ENCODE results near the gene EZR. TPM values are rescaled to one million over a fixed set of nuclear protein-coding genes. Genes with fewer than 3 reads are reported as not detected.

EZR gene
- total RNA-seq, 1 experiment from 2014 or later: 263 TPM

GRCh38 chr6:158819977-158820622 is 932 bp upstream of the EZR start:
- POLR2A ChIA-PET: interaction anchor here (1.1 kb wide), 1 partner anchor 24 kb away, joined by 6 read pairs; no protein-coding TSS in a partner anchor

GRCh38 chr6:158818581-158819212 is 471 bp downstream of the EZR start:
- CTCF ChIA-PET: no interaction called here
- H3K36me3 ChIP-seq (ENCODE audit: control insufficient read depth, insufficient read depth, low read length): peaks cover 26% of the 10 kb centered on the region
- no peak; the same call in 1 of the 2 replicates for TF ChIP-seq SIN3A (IDR thresholded peaks at IDR 0.05; ENCODE audit: borderline replicate concordance, insufficient read depth, low read depth, low read length)
- TF ChIP-seq, protein P1, sequence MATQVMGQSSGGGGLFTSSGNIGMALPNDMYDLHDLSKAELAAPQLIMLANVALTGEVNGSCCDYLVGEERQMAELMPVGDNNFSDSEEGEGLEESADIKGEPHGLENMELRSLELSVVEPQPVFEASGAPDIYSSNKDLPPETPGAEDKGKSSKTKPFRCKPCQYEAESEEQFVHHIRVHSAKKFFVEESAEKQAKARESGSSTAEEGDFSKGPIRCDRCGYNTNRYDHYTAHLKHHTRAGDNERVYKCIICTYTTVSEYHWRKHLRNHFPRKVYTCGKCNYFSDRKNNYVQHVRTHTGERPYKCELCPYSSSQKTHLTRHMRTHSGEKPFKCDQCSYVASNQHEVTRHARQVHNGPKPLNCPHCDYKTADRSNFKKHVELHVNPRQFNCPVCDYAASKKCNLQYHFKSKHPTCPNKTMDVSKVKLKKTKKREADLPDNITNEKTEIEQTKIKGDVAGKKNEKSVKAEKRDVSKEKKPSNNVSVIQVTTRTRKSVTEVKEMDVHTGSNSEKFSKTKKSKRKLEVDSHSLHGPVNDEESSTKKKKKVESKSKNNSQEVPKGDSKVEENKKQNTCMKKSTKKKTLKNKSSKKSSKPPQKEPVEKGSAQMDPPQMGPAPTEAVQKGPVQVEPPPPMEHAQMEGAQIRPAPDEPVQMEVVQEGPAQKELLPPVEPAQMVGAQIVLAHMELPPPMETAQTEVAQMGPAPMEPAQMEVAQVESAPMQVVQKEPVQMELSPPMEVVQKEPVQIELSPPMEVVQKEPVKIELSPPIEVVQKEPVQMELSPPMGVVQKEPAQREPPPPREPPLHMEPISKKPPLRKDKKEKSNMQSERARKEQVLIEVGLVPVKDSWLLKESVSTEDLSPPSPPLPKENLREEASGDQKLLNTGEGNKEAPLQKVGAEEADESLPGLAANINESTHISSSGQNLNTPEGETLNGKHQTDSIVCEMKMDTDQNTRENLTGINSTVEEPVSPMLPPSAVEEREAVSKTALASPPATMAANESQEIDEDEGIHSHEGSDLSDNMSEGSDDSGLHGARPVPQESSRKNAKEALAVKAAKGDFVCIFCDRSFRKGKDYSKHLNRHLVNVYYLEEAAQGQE (IDR thresholded peaks at IDR 0.05; ENCODE audit: insufficient read depth in 1 of 2, low read depth in 2 of 2, low read length in 1 of 2): no peak
- TF ChIP-seq TCF7L2 (IDR thresholded peaks at IDR 0.05; ENCODE audit: low read depth, low read length): no peak
- TF ChIP-seq POLR2AphosphoS5 (IDR thresholded peaks at IDR 0.05; ENCODE audit: low read depth, low read length): no peak
- TF ChIP-seq, protein P2, sequence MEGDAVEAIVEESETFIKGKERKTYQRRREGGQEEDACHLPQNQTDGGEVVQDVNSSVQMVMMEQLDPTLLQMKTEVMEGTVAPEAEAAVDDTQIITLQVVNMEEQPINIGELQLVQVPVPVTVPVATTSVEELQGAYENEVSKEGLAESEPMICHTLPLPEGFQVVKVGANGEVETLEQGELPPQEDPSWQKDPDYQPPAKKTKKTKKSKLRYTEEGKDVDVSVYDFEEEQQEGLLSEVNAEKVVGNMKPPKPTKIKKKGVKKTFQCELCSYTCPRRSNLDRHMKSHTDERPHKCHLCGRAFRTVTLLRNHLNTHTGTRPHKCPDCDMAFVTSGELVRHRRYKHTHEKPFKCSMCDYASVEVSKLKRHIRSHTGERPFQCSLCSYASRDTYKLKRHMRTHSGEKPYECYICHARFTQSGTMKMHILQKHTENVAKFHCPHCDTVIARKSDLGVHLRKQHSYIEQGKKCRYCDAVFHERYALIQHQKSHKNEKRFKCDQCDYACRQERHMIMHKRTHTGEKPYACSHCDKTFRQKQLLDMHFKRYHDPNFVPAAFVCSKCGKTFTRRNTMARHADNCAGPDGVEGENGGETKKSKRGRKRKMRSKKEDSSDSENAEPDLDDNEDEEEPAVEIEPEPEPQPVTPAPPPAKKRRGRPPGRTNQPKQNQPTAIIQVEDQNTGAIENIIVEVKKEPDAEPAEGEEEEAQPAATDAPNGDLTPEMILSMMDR (IDR thresholded peaks at IDR 0.05): no peak
- no TSS peak for BruUV-seq (replicated peaks)
- DNase-seq (ENCODE audit: low read depth, low spot score) (no peak), ATAC-seq (peak; percentile 77)
- peak overlapping the region; percentile 86 to 89 for H3K4me3 ChIP-seq (ENCODE audit: low read depth in 2 of 2, low read length in 2 of 2)
- POLR2A ChIA-PET: interaction anchor here (0.5 to 1.0 kb wide), 4 partner anchors 14 to 180 kb away, joined by 3 to 13 read pairs (median 3); no protein-coding TSS in a partner anchor
- peaks cover 29% of the 10 kb centered on the region for H3K4me1 ChIP-seq (ENCODE audit: control insufficient read depth, insufficient read depth, low read length)
- H3K27ac ChIP-seq (ENCODE audit: low read length): peak overlapping the region; percentile 54; the same call in 1 of the 2 replicates
- intact Hi-C loops (cut with micrococcal nuclease; ENCODE audit: unreplicated experiment): loop anchor here (5.0 kb wide), 2 partner anchors 34 to 49 kb away; no protein-coding TSS in a partner anchor
- no peaks in the 10 kb centered on the region for H3K9me3 ChIP-seq (ENCODE audit: control insufficient read depth, insufficient read depth, low read depth, low read length)
- H3K27me3 ChIP-seq (ENCODE audit: control insufficient read depth, insufficient read depth, low read length): no peaks in the 10 kb centered on the region
- in situ Hi-C loops (cut with HindIII; ENCODE audit: low pct_unique_long_range_greater_than_20kb, low sequenced_read_pairs): no loop called here

More at GRCh38 chr6:158819977-158820622, 932 bp upstream of the EZR start:
- Histone ChIP-seq H3K27me3 (ENCODE audit: control insufficient read depth, insufficient read depth, low read length) (no peaks in the 10 kb centered on the region), H3K4me1 (ENCODE audit: control insufficient read depth, insufficient read depth, low read length) (peaks cover 20% of the 10 kb centered on the region), H3K9me3 (ENCODE audit: control insufficient read depth, insufficient read depth, low read depth, low read length) (no peaks in the 10 kb centered on the region), H3K27ac (ENCODE audit: low read length) (peak overlapping the region; percentile 85), H3K4me3 (ENCODE audit: low read depth in 2 of 2, low read length in 2 of 2) (peak overlapping the region in 1 of 2 experiments; percentile 86; a peak in 1 of 4 replicates), H3K36me3 (ENCODE audit: control insufficient read depth, insufficient read depth, low read length) (peaks cover 23% of the 10 kb centered on the region)
- intact Hi-C loops (cut with micrococcal nuclease; ENCODE audit: unreplicated experiment) (loop anchor here (5.0 kb wide), 2 partner anchors 32 to 47 kb away; no protein-coding TSS in a partner anchor), in situ Hi-C loops (cut with HindIII; ENCODE audit: low pct_unique_long_range_greater_than_20kb, low sequenced_read_pairs) (no loop called here)
- CTCF ChIA-PET: no interaction called here
- DNase-seq (ENCODE audit: low read depth, low spot score): no peak
- TF ChIP-seq POLR2AphosphoS5 (IDR thresholded peaks at IDR 0.05; ENCODE audit: low read depth, low read length) (no peak), SIN3A (IDR thresholded peaks at IDR 0.05; ENCODE audit: borderline replicate concordance, insufficient read depth, low read depth, low read length) (no peak), TCF7L2 (IDR thresholded peaks at IDR 0.05; ENCODE audit: low read depth, low read length) (no peak)
- TF ChIP-seq, protein P2 (IDR thresholded peaks at IDR 0.05): no peak
- TF ChIP-seq, protein P1 (IDR thresholded peaks at IDR 0.05; ENCODE audit: insufficient read depth in 1 of 2, low read depth in 2 of 2, low read length in 1 of 2): no peak
- BruUV-seq (replicated peaks): no TSS peak
- no peak for ATAC-seq
